Gastroesophageal sphincter (tissue), 4 donors: ENCODE data around the gene TBCD. TPM values are rescaled to one million over a fixed set of nuclear protein-coding genes. Genes with fewer than 3 reads are reported as not detected.

Experiments
- ATAC-seq: fragments of 150-250 bp; one replicate; pipeline ENCODE4 v1.9.1; 2016; ENCODE audit warnings: mild to moderate bottlenecking, moderate library complexity
- H3K27ac ChIP-seq, 4 donors: fragments of 200-600 bp; sonication (generic) in 3 of 4; 1 replicate in 3 of 4; 2 replicates in 1 of 4; pipeline ENCODE4 v1.5.1; 2016 to 2019
- H3K27me3 ChIP-seq: fragments of 200-600 bp; sonication (generic); one replicate; pipeline ENCODE4 v1.5.1; 2019
- H3K36me3 ChIP-seq, 2 donors: fragments of 200-600 bp; sonication (generic); one replicate each; pipeline ENCODE4 v1.5.1; 2019; ENCODE audit warnings: control low read depth in 1 of 2
- H3K4me1 ChIP-seq, 3 donors: fragments of 200-600 bp; sonication (generic); 1 replicate in 2 of 3; 2 replicates in 1 of 3; pipeline ENCODE4 v1.5.1; 2016 to 2019; ENCODE audit warnings: control low read depth in 2 of 3
- H3K4me3 ChIP-seq, 2 donors: fragments of 200-600 bp; sonication (generic); one replicate each; pipeline ENCODE4 v1.5.1; 2019; ENCODE audit warnings: mild to moderate bottlenecking in 1 of 2, moderate library complexity in 1 of 2
- H3K9me3 ChIP-seq, 3 donors: fragments of 200-600 bp; sonication (generic); one replicate each; pipeline ENCODE4 v1.5.1; 2017 to 2019; ENCODE audit warnings: control low read depth in 2 of 3
- EP300 ChIP-seq: sonication (generic); formaldehyde crosslinking; IDR thresholded peaks from one replicate; pipeline ENCODE4 v1.6.1; 2017; ENCODE audit warnings: antibody characterized with exemption, mild to moderate bottlenecking
- POLR2A ChIP-seq, 2 donors: fragments of 450-650 bp; IDR thresholded peaks; one replicate each; pipeline ENCODE4 v1.6.1; 2017; ENCODE audit warnings: antibody characterized with exemption in 2 of 2, mild to moderate bottlenecking in 2 of 2, moderate library complexity in 1 of 2
- POLR2AphosphoS5 ChIP-seq: sonication (generic); formaldehyde crosslinking; IDR thresholded peaks from one replicate; pipeline ENCODE4 v1.6.1; 2017; ENCODE audit warnings: antibody characterized with exemption
- WGBS, 2 donors: methylation state at CpG; one replicate each; pipeline ENCODE4 v1.1.5; 2018; ENCODE audit warnings: low coverage in 1 of 2; 5-methylcytosine and 5-hydroxymethylcytosine counted together
- total RNA-seq, 4 donors: library from RNA; depleted of rRNA; stranded (reverse); fragments of >200 nt; gene quantifications; one replicate each; pipeline ENCODE4 v1.1.0, GENCODE V29; 2016
- TF ChIP-seq, protein P1 (sequence below), 4 experiments: fragments of 200-600 bp in 2 of 4; fragments of 450-650 bp in 2 of 4; sonication (generic) in 1 of 4; IDR thresholded peaks; one replicate each; pipeline ENCODE4 v1.5.1; 2017 to 2019; ENCODE audit warnings: antibody characterized with exemption in 4 of 4, mild to moderate bottlenecking in 2 of 4, moderate library complexity in 2 of 4

TBCD gene
- total RNA-seq, 4 donors from 2014 or later = 32.0 to 57.8 (median 47.0) TPM

GRCh38 chr17:82871776-82872561 is 120.1 kb downstream of the TBCD start:
- peak overlapping the region in 3 of 4 donors; percentile 9 to 33 (median 20) for H3K27ac ChIP-seq
- H3K4me3 ChIP-seq = no peak overlapping the region
- WGBS, 2 donors = 85 to 100% methylated on average over 3 to 14 of the region's 41 CpGs
- H3K9me3 ChIP-seq = no peaks in the 10 kb centered on the region
- ATAC-seq = no peak
- no peaks in the 10 kb centered on the region for H3K27me3 ChIP-seq
- TF ChIP-seq EP300 = no peak
- no peak for TF ChIP-seq POLR2A (IDR thresholded peaks at IDR 0.05)
- peaks cover 0 to 43% (median 0%) of the 10 kb centered on the region in 3 donors for H3K4me1 ChIP-seq
- H3K36me3 ChIP-seq = peaks cover 0 to 46% of the 10 kb centered on the region in 2 donors

DNA sequence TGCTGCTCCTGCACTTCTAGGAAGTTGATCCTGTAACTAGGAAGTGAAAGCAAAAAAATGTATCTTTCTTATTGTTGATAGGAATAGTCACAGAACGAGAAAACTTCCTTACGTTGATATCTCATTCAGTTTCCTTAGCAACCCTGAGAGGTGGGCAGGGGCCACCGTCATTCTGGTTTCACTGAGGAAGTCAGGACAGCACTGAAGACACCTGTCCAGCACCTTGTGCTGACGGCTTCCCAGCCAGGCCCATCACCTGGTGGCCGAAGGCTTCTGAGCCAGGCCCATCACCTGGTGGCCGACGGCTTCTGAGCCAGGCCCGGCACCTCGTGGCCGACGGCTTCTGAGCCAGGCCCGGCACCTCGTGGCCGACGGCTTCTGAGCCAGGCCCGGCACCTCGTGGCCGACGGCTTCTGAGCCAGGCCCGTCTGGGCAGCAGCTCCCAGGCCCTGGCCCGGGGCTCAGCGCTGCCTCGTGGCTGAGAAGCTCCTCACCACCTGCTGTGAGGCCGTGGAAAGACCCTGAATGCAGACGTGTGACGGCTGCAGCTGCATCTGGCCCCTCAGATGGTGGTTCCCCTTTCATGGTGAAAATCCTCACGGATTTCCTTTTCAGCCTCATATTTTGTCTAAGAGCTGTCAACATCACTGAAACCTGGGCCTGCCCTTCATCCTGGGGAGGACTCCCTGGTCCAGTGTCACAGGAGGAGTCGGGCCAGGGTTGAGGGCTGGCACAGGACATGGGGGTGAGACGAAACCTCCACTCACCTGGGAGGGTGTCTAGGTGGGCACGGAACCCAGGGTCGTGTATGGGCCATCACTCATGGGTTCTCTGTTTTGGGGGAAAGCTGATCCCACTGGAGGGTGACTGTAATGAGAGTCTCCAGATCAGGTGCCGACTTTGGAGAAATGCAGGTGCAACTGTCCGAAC is 121.0 kb downstream of the TBCD start:
- Histone ChIP-seq H3K27ac (no peak overlapping the region), H3K4me1 (peaks cover 0 to 43% (median 0%) of the 10 kb centered on the region in 3 donors), H3K27me3 (no peaks in the 10 kb centered on the region), H3K9me3 (no peaks in the 10 kb centered on the region), H3K36me3 (peaks cover 0 to 46% of the 10 kb centered on the region in 2 donors), H3K4me3 (no peak overlapping the region)
- 72 to 100% methylated on average over 2 to 3 of the region's 33 CpGs for WGBS, 2 donors
- ATAC-seq = no peak
- TF ChIP-seq POLR2AphosphoS5 (no peak), POLR2A (IDR thresholded peaks at IDR 0.05) (no peak), EP300 (no peak)
- TF ChIP-seq, protein P1, sequence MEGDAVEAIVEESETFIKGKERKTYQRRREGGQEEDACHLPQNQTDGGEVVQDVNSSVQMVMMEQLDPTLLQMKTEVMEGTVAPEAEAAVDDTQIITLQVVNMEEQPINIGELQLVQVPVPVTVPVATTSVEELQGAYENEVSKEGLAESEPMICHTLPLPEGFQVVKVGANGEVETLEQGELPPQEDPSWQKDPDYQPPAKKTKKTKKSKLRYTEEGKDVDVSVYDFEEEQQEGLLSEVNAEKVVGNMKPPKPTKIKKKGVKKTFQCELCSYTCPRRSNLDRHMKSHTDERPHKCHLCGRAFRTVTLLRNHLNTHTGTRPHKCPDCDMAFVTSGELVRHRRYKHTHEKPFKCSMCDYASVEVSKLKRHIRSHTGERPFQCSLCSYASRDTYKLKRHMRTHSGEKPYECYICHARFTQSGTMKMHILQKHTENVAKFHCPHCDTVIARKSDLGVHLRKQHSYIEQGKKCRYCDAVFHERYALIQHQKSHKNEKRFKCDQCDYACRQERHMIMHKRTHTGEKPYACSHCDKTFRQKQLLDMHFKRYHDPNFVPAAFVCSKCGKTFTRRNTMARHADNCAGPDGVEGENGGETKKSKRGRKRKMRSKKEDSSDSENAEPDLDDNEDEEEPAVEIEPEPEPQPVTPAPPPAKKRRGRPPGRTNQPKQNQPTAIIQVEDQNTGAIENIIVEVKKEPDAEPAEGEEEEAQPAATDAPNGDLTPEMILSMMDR (IDR thresholded peaks at IDR 0.05) = no peak

DNA sequence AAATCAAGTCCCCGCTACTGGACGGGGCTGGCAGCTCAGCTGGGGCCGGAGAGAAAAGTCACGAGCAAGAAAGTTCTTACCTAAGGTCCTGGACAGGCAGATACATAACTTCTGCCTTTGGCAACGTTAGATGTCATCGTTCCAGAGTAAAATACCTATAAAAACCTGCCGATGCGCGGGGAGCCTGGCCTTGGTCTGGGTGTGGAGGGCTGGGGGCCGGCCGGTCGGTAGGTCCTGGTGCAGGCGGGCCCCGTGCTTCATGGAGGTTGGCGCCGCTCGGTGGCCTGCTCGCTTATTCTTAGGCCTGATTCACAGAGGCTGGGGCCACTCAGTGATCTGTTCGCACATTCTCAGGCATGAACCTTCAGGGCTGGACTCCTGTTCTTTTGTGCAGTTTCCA is 121.7 kb downstream of the TBCD start:
- no peaks in the 10 kb centered on the region for H3K27me3 ChIP-seq

GRCh38 chr17:82874011-82874835 is 122.4 kb downstream of the TBCD start:
- Histone ChIP-seq H3K9me3 (no peaks in the 10 kb centered on the region), H3K27ac (no peak overlapping the region), H3K27me3 (no peaks in the 10 kb centered on the region), H3K4me1 (peaks cover 0 to 56% (median 2%) of the 10 kb centered on the region in 3 donors), H3K36me3 (peaks cover 0 to 46% of the 10 kb centered on the region in 2 donors), H3K4me3 (no peak overlapping the region)
- TF ChIP-seq POLR2A (IDR thresholded peaks at IDR 0.05) (no peak), POLR2AphosphoS5 (no peak), EP300 (no peak)
- TF ChIP-seq, protein P1 (IDR thresholded peaks at IDR 0.05) = no peak
- ATAC-seq = no peak
- 87 to 91% methylated on average over 7 to 12 of the region's 34 CpGs for WGBS, 2 donors

More for the DNA sequence above, 121.7 kb downstream of the TBCD start:
- no peak for TF ChIP-seq EP300
- no peak for TF ChIP-seq POLR2A (IDR thresholded peaks at IDR 0.05)
- no peak for TF ChIP-seq POLR2AphosphoS5
- TF ChIP-seq, protein P1 (IDR thresholded peaks at IDR 0.05) = no peak
- no peak overlapping the region for H3K4me3 ChIP-seq
- no peaks in the 10 kb centered on the region for H3K9me3 ChIP-seq
- H3K36me3 ChIP-seq = peaks cover 0 to 46% of the 10 kb centered on the region in 2 donors
- WGBS, 2 donors = 93% methylated on average over 6 of the region's 19 CpGs; no CpG with 5 or more reads in 1 of the 2 donors
- H3K4me1 ChIP-seq = peaks cover 0 to 49% (median 0%) of the 10 kb centered on the region in 3 donors
- no peak for ATAC-seq
- H3K27ac ChIP-seq = no peak overlapping the region
